ENCODE data around the gene FRMD4A.
A peak's percentile ranks its signal among the peaks of the same experiment; 100 is the strongest.

The FRMD4A gene

GRCh38 chr10:13795653-13796555 lies 534.8 kb downstream of the FRMD4A start:
- Histone ChIP-seq H3K36me3 (ENCODE audit: low read length) (no peaks in the 10 kb centered on the region), H3K9me3 (ENCODE audit: insufficient read depth, low read length) (no peaks in the 10 kb centered on the region), H3K4me3 (ENCODE audit: insufficient read depth, low read length, poor library complexity, severe bottlenecking) (no peak overlapping the region), H3K4me2 (ENCODE audit: low read depth, low read length, poor library complexity, severe bottlenecking) (peak overlapping the region; percentile 9), H3K79me2 (ENCODE audit: insufficient read depth, low read length) (no peaks in the 10 kb centered on the region), H2AFZ (ENCODE audit: low read depth, low read length, severe bottlenecking) (no peak overlapping the region), H3K9ac (ENCODE audit: low read length) (no peak overlapping the region), H3K9me2 (replicated peaks; ENCODE audit: insufficient read depth, low read length) (no peaks in the 10 kb centered on the region), H3K27me3 (ENCODE audit: low read length) (no peaks in the 10 kb centered on the region), H4K20me1 (ENCODE audit: low read depth, low read length) (no peaks in the 10 kb centered on the region), H3K27ac (ENCODE audit: low read depth, low read length) (no peak overlapping the region), H3F3A (ENCODE audit: insufficient read depth) (no peaks in the 10 kb centered on the region)
- no peak for TF ChIP-seq EZH2phosphoT487 (conservative IDR thresholded peaks at IDR 0.05; ENCODE audit: low read length)
- TF ChIP-seq, protein P1, sequence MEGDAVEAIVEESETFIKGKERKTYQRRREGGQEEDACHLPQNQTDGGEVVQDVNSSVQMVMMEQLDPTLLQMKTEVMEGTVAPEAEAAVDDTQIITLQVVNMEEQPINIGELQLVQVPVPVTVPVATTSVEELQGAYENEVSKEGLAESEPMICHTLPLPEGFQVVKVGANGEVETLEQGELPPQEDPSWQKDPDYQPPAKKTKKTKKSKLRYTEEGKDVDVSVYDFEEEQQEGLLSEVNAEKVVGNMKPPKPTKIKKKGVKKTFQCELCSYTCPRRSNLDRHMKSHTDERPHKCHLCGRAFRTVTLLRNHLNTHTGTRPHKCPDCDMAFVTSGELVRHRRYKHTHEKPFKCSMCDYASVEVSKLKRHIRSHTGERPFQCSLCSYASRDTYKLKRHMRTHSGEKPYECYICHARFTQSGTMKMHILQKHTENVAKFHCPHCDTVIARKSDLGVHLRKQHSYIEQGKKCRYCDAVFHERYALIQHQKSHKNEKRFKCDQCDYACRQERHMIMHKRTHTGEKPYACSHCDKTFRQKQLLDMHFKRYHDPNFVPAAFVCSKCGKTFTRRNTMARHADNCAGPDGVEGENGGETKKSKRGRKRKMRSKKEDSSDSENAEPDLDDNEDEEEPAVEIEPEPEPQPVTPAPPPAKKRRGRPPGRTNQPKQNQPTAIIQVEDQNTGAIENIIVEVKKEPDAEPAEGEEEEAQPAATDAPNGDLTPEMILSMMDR (IDR thresholded peaks at IDR 0.05; ENCODE audit: insufficient read depth, low read length, poor library complexity, severe bottlenecking): no peak

DNA sequence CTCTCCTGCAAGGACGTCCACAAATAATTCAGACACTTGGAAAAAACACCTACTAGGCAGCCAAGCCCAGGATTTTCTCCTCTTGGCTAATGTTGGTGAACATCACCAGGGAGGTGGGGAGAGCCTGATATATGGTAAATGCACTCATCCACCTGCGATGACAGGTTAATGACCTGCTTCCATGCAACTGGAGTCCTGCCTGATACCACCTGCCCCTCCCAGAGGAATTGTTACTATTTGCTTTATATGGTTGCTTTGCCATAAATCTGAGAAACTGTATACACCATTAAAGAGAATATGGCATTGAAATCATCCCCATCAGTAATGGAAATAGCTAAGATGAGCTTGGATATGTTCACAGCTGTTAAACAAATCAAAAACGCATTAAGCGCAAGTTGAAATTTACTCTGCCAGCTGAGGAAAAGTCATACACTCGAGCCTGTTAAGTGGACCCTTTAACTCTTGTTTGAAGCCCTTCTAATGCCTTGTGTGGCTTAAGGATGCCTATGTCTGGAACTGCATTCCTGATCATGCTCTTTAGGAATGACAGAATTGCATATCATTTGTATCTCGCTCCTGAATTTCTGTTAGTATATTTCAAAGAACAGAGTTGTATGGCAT lies 535.6 kb downstream of the FRMD4A start:
- Histone ChIP-seq H3K4me2 (ENCODE audit: low read depth, low read length, poor library complexity, severe bottlenecking) (no peak overlapping the region), H4K20me1 (ENCODE audit: low read depth, low read length) (no peaks in the 10 kb centered on the region), H3K9me2 (replicated peaks; ENCODE audit: insufficient read depth, low read length) (no peaks in the 10 kb centered on the region), H2AFZ (ENCODE audit: low read depth, low read length, severe bottlenecking) (no peak overlapping the region), H3K9ac (ENCODE audit: low read length) (no peak overlapping the region), H3K79me2 (ENCODE audit: insufficient read depth, low read length) (no peaks in the 10 kb centered on the region), H3K36me3 (ENCODE audit: low read length) (no peaks in the 10 kb centered on the region), H3K27me3 (ENCODE audit: low read length) (no peaks in the 10 kb centered on the region), H3K4me3 (ENCODE audit: insufficient read depth, low read length, poor library complexity, severe bottlenecking) (no peak overlapping the region), H3F3A (ENCODE audit: insufficient read depth) (no peaks in the 10 kb centered on the region), H3K9me3 (ENCODE audit: insufficient read depth, low read length) (no peaks in the 10 kb centered on the region), H3K27ac (ENCODE audit: low read depth, low read length) (no peak overlapping the region)
- TF ChIP-seq EZH2phosphoT487 (conservative IDR thresholded peaks at IDR 0.05; ENCODE audit: low read length): no peak
- TF ChIP-seq, protein P1 (IDR thresholded peaks at IDR 0.05; ENCODE audit: insufficient read depth, low read length, poor library complexity, severe bottlenecking): no peak

DNA sequence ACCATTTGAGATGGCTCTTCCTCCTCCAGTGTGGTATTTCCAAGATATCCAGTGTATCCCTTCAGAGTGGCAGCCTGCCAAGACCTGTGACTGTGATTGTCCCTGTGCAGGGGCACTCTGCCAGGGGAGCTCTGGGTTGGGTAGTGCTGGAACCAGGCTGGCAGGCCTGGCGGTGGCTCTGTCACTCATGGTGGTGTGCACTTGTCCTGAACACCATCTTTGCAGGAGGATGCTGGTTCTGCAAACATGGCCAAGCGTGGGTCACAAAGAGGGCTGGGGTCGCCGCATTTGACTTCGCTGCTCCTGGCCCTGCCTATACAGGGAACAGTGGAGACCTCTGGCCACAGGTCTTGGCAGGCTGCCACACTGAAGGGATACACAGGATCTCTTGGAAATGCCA lies 538.7 kb downstream of the FRMD4A start:
- Histone ChIP-seq H3K27me3 (ENCODE audit: low read length) (no peaks in the 10 kb centered on the region), H3K27ac (ENCODE audit: low read depth, low read length) (no peak overlapping the region), H3K4me3 (ENCODE audit: insufficient read depth, low read length, poor library complexity, severe bottlenecking) (no peak overlapping the region), H3K9ac (ENCODE audit: low read length) (no peak overlapping the region), H2AFZ (ENCODE audit: low read depth, low read length, severe bottlenecking) (no peak overlapping the region), H4K20me1 (ENCODE audit: low read depth, low read length) (no peaks in the 10 kb centered on the region), H3K9me3 (ENCODE audit: insufficient read depth, low read length) (no peaks in the 10 kb centered on the region), H3K9me2 (replicated peaks; ENCODE audit: insufficient read depth, low read length) (no peaks in the 10 kb centered on the region), H3K36me3 (ENCODE audit: low read length) (no peaks in the 10 kb centered on the region), H3F3A (ENCODE audit: insufficient read depth) (no peaks in the 10 kb centered on the region), H3K79me2 (ENCODE audit: insufficient read depth, low read length) (no peaks in the 10 kb centered on the region), H3K4me2 (ENCODE audit: low read depth, low read length, poor library complexity, severe bottlenecking) (no peak overlapping the region)
- TF ChIP-seq EZH2phosphoT487 (conservative IDR thresholded peaks at IDR 0.05; ENCODE audit: low read length): no peak
- TF ChIP-seq, protein P1 (IDR thresholded peaks at IDR 0.05; ENCODE audit: insufficient read depth, low read length, poor library complexity, severe bottlenecking): no peak

Measured in SU-DHL-6 (cell line).